Measurements from ENCODE around the gene INPP5F. TPM values are rescaled to one million over a fixed set of nuclear protein-coding genes. Genes with fewer than 3 reads are reported as not detected.

Gene INPP5F
- total and polyA plus RNA-seq, 2 of the 13 experiments (the other 11 are each of a cell fraction or from before 2014, with no cell fraction given), result 12.5 to 15.7 TPM

DNA sequence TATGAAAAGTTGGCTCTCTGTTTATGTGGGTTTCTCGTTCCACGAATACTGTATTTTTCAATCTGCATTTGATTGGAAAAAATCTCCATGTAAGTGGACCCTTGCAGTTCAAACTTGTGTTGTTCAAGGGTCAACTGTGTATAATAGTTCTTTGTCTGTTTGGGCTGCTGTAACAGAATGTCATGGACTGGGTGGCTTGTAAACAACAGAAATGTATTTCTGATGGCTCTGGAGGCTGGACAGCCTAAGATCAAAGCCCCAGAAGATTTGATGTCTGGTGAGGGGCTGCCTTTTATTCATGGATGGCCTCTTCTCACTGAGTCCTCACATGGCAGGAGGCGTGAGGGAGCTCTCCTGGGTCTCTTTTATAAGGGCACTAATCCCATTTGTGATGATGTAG is 36.2 kb downstream of the INPP5F start (continued):
- TF ChIP-seq, protein P1, sequence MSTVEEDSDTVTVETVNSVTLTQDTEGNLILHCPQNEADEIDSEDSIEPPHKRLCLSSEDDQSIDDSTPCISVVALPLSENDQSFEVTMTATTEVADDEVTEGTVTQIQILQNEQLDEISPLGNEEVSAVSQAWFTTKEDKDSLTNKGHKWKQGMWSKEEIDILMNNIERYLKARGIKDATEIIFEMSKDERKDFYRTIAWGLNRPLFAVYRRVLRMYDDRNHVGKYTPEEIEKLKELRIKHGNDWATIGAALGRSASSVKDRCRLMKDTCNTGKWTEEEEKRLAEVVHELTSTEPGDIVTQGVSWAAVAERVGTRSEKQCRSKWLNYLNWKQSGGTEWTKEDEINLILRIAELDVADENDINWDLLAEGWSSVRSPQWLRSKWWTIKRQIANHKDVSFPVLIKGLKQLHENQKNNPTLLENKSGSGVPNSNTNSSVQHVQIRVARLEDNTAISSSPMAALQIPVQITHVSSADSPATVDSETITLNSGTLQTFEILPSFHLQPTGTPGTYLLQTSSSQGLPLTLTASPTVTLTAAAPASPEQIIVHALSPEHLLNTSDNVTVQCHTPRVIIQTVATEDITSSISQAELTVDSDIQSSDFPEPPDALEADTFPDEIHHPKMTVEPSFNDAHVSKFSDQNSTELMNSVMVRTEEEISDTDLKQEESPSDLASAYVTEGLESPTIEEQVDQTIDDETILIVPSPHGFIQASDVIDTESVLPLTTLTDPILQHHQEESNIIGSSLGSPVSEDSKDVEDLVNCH (CRISPR knock-in tag; IDR thresholded peaks at IDR 0.05), result no peak
- TF ChIP-seq STAT5B (CRISPR knock-in tag; IDR thresholded peaks at IDR 0.05) (no peak), MXI1 (IDR thresholded peaks at IDR 0.05; ENCODE audit: borderline replicate concordance, low read depth, low read length) (no peak), ZFX (CRISPR knock-in tag; IDR thresholded peaks at IDR 0.05; ENCODE audit: low read depth) (no peak), SNAPC2 (CRISPR knock-in tag; IDR thresholded peaks at IDR 0.05) (no peak), HNRNPL (IDR thresholded peaks at IDR 0.05; ENCODE audit: low read depth, low read length) (no peak), ZNF121 (CRISPR knock-in tag; IDR thresholded peaks at IDR 0.05) (no peak), RBAK (CRISPR knock-in tag; IDR thresholded peaks at IDR 0.05) (peak; percentile 53; the same call in 1 of the 2 replicates), ESRRA (CRISPR knock-in tag; IDR thresholded peaks at IDR 0.05; ENCODE audit: low read depth) (no peak), DR1 (CRISPR knock-in tag; IDR thresholded peaks at IDR 0.05) (no peak), ZSCAN30 (CRISPR knock-in tag; IDR thresholded peaks at IDR 0.05) (no peak), ZNF12 (CRISPR knock-in tag; IDR thresholded peaks at IDR 0.05) (peak; percentile 48; the same call in 1 of the 2 replicates), PHF21A (CRISPR knock-in tag; IDR thresholded peaks at IDR 0.05) (no peak), SMAD3 (CRISPR knock-in tag; IDR thresholded peaks at IDR 0.05) (no peak), ZFP1 (CRISPR knock-in tag; IDR thresholded peaks at IDR 0.05) (no peak), KLF16 (CRISPR knock-in tag; IDR thresholded peaks at IDR 0.05) (0 out of 4 replicates have a peak, but pooled peaks of 1 of the 2 experiments have one; percentile 33)
- TF ChIP-seq, protein P2, sequence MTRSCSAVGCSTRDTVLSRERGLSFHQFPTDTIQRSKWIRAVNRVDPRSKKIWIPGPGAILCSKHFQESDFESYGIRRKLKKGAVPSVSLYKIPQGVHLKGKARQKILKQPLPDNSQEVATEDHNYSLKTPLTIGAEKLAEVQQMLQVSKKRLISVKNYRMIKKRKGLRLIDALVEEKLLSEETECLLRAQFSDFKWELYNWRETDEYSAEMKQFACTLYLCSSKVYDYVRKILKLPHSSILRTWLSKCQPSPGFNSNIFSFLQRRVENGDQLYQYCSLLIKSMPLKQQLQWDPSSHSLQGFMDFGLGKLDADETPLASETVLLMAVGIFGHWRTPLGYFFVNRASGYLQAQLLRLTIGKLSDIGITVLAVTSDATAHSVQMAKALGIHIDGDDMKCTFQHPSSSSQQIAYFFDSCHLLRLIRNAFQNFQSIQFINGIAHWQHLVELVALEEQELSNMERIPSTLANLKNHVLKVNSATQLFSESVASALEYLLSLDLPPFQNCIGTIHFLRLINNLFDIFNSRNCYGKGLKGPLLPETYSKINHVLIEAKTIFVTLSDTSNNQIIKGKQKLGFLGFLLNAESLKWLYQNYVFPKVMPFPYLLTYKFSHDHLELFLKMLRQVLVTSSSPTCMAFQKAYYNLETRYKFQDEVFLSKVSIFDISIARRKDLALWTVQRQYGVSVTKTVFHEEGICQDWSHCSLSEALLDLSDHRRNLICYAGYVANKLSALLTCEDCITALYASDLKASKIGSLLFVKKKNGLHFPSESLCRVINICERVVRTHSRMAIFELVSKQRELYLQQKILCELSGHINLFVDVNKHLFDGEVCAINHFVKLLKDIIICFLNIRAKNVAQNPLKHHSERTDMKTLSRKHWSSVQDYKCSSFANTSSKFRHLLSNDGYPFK (CRISPR knock-in tag; IDR thresholded peaks at IDR 0.05; ENCODE audit: borderline replicate concordance), result no peak
- TF ChIP-seq, protein P3, sequence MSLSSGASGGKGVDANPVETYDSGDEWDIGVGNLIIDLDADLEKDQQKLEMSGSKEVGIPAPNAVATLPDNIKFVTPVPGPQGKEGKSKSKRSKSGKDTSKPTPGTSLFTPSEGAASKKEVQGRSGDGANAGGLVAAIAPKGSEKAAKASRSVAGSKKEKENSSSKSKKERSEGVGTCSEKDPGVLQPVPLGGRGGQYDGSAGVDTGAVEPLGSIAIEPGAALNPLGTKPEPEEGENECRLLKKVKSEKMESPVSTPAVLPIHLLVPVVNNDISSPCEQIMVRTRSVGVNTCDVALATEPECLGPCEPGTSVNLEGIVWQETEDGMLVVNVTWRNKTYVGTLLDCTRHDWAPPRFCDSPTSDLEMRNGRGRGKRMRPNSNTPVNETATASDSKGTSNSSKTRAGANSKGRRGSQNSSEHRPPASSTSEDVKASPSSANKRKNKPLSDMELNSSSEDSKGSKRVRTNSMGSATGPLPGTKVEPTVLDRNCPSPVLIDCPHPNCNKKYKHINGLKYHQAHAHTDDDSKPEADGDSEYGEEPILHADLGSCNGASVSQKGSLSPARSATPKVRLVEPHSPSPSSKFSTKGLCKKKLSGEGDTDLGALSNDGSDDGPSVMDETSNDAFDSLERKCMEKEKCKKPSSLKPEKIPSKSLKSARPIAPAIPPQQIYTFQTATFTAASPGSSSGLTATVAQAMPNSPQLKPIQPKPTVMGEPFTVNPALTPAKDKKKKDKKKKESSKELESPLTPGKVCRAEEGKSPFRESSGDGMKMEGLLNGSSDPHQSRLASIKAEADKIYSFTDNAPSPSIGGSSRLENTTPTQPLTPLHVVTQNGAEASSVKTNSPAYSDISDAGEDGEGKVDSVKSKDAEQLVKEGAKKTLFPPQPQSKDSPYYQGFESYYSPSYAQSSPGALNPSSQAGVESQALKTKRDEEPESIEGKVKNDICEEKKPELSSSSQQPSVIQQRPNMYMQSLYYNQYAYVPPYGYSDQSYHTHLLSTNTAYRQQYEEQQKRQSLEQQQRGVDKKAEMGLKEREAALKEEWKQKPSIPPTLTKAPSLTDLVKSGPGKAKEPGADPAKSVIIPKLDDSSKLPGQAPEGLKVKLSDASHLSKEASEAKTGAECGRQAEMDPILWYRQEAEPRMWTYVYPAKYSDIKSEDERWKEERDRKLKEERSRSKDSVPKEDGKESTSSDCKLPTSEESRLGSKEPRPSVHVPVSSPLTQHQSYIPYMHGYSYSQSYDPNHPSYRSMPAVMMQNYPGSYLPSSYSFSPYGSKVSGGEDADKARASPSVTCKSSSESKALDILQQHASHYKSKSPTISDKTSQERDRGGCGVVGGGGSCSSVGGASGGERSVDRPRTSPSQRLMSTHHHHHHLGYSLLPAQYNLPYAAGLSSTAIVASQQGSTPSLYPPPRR (CRISPR knock-in tag; IDR thresholded peaks at IDR 0.05; ENCODE audit: borderline replicate concordance), result no peak; the same call in 1 of the 2 replicates
- TF ChIP-seq, protein P4, sequence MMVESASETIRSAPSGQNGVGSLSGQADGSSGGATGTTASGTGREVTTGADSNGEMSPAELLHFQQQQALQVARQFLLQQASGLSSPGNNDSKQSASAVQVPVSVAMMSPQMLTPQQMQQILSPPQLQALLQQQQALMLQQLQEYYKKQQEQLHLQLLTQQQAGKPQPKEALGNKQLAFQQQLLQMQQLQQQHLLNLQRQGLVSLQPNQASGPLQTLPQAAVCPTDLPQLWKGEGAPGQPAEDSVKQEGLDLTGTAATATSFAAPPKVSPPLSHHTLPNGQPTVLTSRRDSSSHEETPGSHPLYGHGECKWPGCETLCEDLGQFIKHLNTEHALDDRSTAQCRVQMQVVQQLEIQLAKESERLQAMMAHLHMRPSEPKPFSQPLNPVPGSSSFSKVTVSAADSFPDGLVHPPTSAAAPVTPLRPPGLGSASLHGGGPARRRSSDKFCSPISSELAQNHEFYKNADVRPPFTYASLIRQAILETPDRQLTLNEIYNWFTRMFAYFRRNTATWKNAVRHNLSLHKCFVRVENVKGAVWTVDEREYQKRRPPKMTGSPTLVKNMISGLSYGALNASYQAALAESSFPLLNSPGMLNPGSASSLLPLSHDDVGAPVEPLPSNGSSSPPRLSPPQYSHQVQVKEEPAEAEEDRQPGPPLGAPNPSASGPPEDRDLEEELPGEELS (CRISPR knock-in tag; IDR thresholded peaks at IDR 0.05), result peak; percentile 76
